Small intestine (tissue), 7 donors: Measurements from ENCODE around the gene FAM240A. TPM values are rescaled to one million over a fixed set of nuclear protein-coding genes. Genes with fewer than 3 reads are reported as not detected.
"Not testable (repeated sequence)": the region's sequence is repeated elsewhere in the genome, so short reads cannot be mapped to it uniquely, and the experiment has no call there.

Source experiments
- DNase-seq, 2 donors: peaks; one replicate each; pipeline versions ENCODE4 v3.0.0 to v3.0.0-alpha.2; 2013
- FAIRE-seq: peaks from 2 replicates; lab custom pipeline; 2012; peaks lifted over from hg19 to GRCh38; lab: Jason Lieb, UNC
- H3K27ac ChIP-seq, 3 donors: one replicate each; pipeline ENCODE4 v1.5.1; 2013; ENCODE audit warnings: low read length in 2 of 3, mild to moderate bottlenecking in 2 of 3, control low read depth in 1 of 3, inconsistent platforms in 1 of 3, low read depth in 1 of 3, moderate library complexity in 1 of 3
- H3K27me3 ChIP-seq, 3 donors: one replicate each; pipeline ENCODE4 v1.6.1; 2013; ENCODE audit warnings: low read length in 3 of 3, inconsistent platforms in 1 of 3; ENCODE audit not compliant: control insufficient read depth in 3 of 3, insufficient read depth in 3 of 3
- H3K36me3 ChIP-seq, 3 donors: one replicate each; pipeline ENCODE4 v1.6.1; 2013; ENCODE audit warnings: low read length in 3 of 3, inconsistent platforms in 1 of 3, low read depth in 1 of 3, mild to moderate bottlenecking in 1 of 3, moderate library complexity in 1 of 3; ENCODE audit not compliant: control insufficient read depth in 3 of 3, insufficient read depth in 2 of 3
- H3K4me1 ChIP-seq, 3 donors: one replicate each; pipeline ENCODE4 v1.6.1; 2013; ENCODE audit warnings: low read length in 2 of 3, inconsistent platforms in 1 of 3, low read depth in 1 of 3, mild to moderate bottlenecking in 1 of 3, moderate library complexity in 1 of 3; ENCODE audit not compliant: control insufficient read depth in 3 of 3, insufficient read depth in 2 of 3
- H3K4me3 ChIP-seq, 3 donors: one replicate each; pipeline ENCODE4 v1.5.1; 2013; ENCODE audit warnings: low read length in 3 of 3, control low read depth in 1 of 3, inconsistent platforms in 1 of 3, low read depth in 1 of 3, mild to moderate bottlenecking in 1 of 3, moderate library complexity in 1 of 3
- H3K9me3 ChIP-seq, 2 donors: one replicate each; pipeline ENCODE4 v1.6.1; 2013; ENCODE audit warnings: low read depth in 1 of 2, low read length in 1 of 2; ENCODE audit not compliant: control insufficient read depth in 2 of 2, insufficient read depth in 1 of 2
- WGBS, 3 donors: extraction: QIAGEN DNeasy Blood & Tissue Kit; methylation state at CpG; one replicate each; pipeline ENCODE4 v1.1.7; 2013; 5-methylcytosine and 5-hydroxymethylcytosine counted together
- polyA plus RNA-seq, 4 donors: library from polyadenylated mRNA; stranded (reverse) in 3 of 4; unstranded in 1 of 4; fragments of 200-250 nt in 3 of 4; fragments of 120-200 nt in 1 of 4; gene quantifications; one replicate each; pipeline versions ENCODE4 v1.2.1 to v1.2.3, GENCODE V29; 2013
- donor health status: healthy with polysubstance abuse.
- donor health status: control.
- donor health status: control.
- donor health status: Bipolar disorder and iron deficiency.
- donor health status: healthy.

FAM240A gene
- polyA plus RNA-seq, 4 donors, result not detected

GRCh38 chr3:46574881-46575576 is 37.3 kb upstream of the FAM240A start:
- peaks cover 0 to 12% (median 0%) of the 10 kb centered on the region in 3 donors for H3K4me1 ChIP-seq
- peaks cover 0 to 14% (median 0%) of the 10 kb centered on the region in 3 donors for H3K27me3 ChIP-seq
- no peak overlapping the region for H3K4me3 ChIP-seq
- no peak overlapping the region for H3K27ac ChIP-seq
- FAIRE-seq (no peak), DNase-seq (no peak)
- H3K36me3 ChIP-seq, result no peaks in the 10 kb centered on the region
- no peaks in the 10 kb centered on the region for H3K9me3 ChIP-seq
- WGBS, 3 donors, result 81 to 93% (median 83%) methylated on average over 5 of the region's 5 CpGs

GRCh38 chr3:46575577-46576222 is 36.6 kb upstream of the FAM240A start:
- no peak for FAIRE-seq
- 90 to 92% (median 91%) methylated on average over 11 of the region's 11 CpGs for WGBS, 3 donors

GRCh38 chr3:46576386-46576785 is 35.9 kb upstream of the FAM240A start:
- peaks cover 0 to 16% (median 0%) of the 10 kb centered on the region in 3 donors for H3K27me3 ChIP-seq
- peak overlapping the region in 1 of 3 donors; percentile 27 for H3K4me3 ChIP-seq
- DNase-seq, result no peak
- H3K4me1 ChIP-seq, result peaks cover 0 to 12% (median 0%) of the 10 kb centered on the region in 3 donors
- H3K9me3 ChIP-seq, result no peaks in the 10 kb centered on the region
- 78 to 85% (median 82%) methylated on average over 8 to 10 of the region's 10 CpGs for WGBS, 3 donors
- H3K27ac ChIP-seq, result no peak overlapping the region
- no peak for FAIRE-seq
- no peaks in the 10 kb centered on the region for H3K36me3 ChIP-seq

More at GRCh38 chr3:46575577-46576222, 36.6 kb upstream of the FAM240A start:
- Histone ChIP-seq H3K4me3 (no peak overlapping the region), H3K27ac (no peak overlapping the region), H3K9me3 (no peaks in the 10 kb centered on the region), H3K36me3 (no peaks in the 10 kb centered on the region), H3K27me3 (peaks cover 0 to 14% (median 0%) of the 10 kb centered on the region in 3 donors), H3K4me1 (peaks cover 0 to 12% (median 0%) of the 10 kb centered on the region in 3 donors)
- DNase-seq, result no peak

GRCh38 chr3:46576879-46577278 is 35.4 kb upstream of the FAM240A start:
- Histone ChIP-seq H3K4me3 (peak overlapping the region in 1 of 3 donors; percentile 27), H3K36me3 (no peaks in the 10 kb centered on the region), H3K4me1 (peaks cover 0 to 12% (median 0%) of the 10 kb centered on the region in 3 donors), H3K9me3 (no peaks in the 10 kb centered on the region), H3K27me3 (peaks cover 0 to 16% (median 0%) of the 10 kb centered on the region in 3 donors), H3K27ac (no peak overlapping the region)
- FAIRE-seq (no peak), DNase-seq (peak; percentile 13 to 71)
- WGBS, 3 donors, result 44 to 54% (median 54%) methylated on average over 21 of the region's 21 CpGs

GRCh38 chr3:46577580-46578249 is 34.6 kb upstream of the FAM240A start:
- FAIRE-seq, H3K27ac ChIP-seq, DNase-seq, H3K9me3 ChIP-seq, H3K4me3 ChIP-seq, H3K36me3 ChIP-seq: not testable (repeated sequence)
- 78 to 92% (median 90%) methylated on average over 17 to 18 of the region's 18 CpGs for WGBS, 3 donors
- peaks cover 0 to 12% (median 0%) of the 10 kb centered on the region in 3 donors for H3K4me1 ChIP-seq
- peaks cover 0 to 16% (median 0%) of the 10 kb centered on the region in 3 donors for H3K27me3 ChIP-seq

GRCh38 chr3:46578973-46579755 is 33.2 kb upstream of the FAM240A start:
- Histone ChIP-seq H3K9me3 (no peaks in the 10 kb centered on the region), H3K27me3 (peaks cover 0 to 16% (median 0%) of the 10 kb centered on the region in 3 donors), H3K36me3 (no peaks in the 10 kb centered on the region), H3K27ac (peak overlapping the region in 1 of 3 donors; percentile 41), H3K4me1 (peaks cover 0 to 12% (median 0%) of the 10 kb centered on the region in 3 donors), H3K4me3 (no peak overlapping the region)
- 18 to 53% (median 38%) methylated on average over 10 of the region's 10 CpGs for WGBS, 3 donors
- peak in 1 of 2 donors; percentile 70 for DNase-seq
- peak; percentile 26 for FAIRE-seq

- H3K36me3 ChIP-seq, result no peaks in the 10 kb centered on the region
- H3K4me1 ChIP-seq, result peaks cover 0 to 6% (median 0%) of the 10 kb centered on the region in 3 donors
- 69 to 82% (median 70%) methylated on average over 14 of the region's 14 CpGs for WGBS, 3 donors
- DNase-seq, result no peak
- no peaks in the 10 kb centered on the region for H3K9me3 ChIP-seq
- no peak overlapping the region for H3K27ac ChIP-seq
- FAIRE-seq, result no peak
- peaks cover 0 to 16% (median 0%) of the 10 kb centered on the region in 3 donors for H3K27me3 ChIP-seq
- no peak overlapping the region for H3K4me3 ChIP-seq
These were observed 32.5 kb upstream of the FAM240A start for GRCh38 chr3:46579756-46580286.
